ENCODE results near the gene PDZD2. TPM values are rescaled to one million over a fixed set of nuclear protein-coding genes. Genes with fewer than 3 reads are reported as not detected.

The PDZD2 gene
- total RNA-seq, 1 experiment from 2014 or later = 0.37 TPM

- H3K9ac ChIP-seq (ENCODE audit: low read length) = no peak overlapping the region
- RAD21 ChIA-PET (ENCODE audit: low non-redundant PET in 1 of 2, low total read pairs in 2 of 2, uncharacterized antibody in 2 of 2, unreplicated experiment in 2 of 2) = no interaction called here
- no TSS peak for BruUV-seq (replicated peaks)
- CTCF ChIA-PET = no interaction called here
- H3K79me2 ChIP-seq (ENCODE audit: insufficient read depth, low read length) = no peaks in the 10 kb centered on the region
- POLR2A ChIA-PET = no interaction called here
- H3K9me3 ChIP-seq (ENCODE audit: control insufficient read depth in 1 of 2, insufficient read depth in 1 of 2, low read depth in 1 of 2, low read length in 2 of 2) = no peaks in the 10 kb centered on the region
- intact Hi-C loops (cut with micrococcal nuclease) = no loop called here
- no peaks in the 10 kb centered on the region for H3K9me2 ChIP-seq (ENCODE audit: insufficient read depth)
- DNase-seq (ENCODE audit: low read depth, low spot score) (no peak), ATAC-seq (no peak)
- TF ChIP-seq, protein P1, sequence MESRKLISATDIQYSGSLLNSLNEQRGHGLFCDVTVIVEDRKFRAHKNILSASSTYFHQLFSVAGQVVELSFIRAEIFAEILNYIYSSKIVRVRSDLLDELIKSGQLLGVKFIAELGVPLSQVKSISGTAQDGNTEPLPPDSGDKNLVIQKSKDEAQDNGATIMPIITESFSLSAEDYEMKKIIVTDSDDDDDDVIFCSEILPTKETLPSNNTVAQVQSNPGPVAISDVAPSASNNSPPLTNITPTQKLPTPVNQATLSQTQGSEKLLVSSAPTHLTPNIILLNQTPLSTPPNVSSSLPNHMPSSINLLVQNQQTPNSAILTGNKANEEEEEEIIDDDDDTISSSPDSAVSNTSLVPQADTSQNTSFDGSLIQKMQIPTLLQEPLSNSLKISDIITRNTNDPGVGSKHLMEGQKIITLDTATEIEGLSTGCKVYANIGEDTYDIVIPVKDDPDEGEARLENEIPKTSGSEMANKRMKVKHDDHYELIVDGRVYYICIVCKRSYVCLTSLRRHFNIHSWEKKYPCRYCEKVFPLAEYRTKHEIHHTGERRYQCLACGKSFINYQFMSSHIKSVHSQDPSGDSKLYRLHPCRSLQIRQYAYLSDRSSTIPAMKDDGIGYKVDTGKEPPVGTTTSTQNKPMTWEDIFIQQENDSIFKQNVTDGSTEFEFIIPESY (IDR thresholded peaks at IDR 0.05; ENCODE audit: extremely low read depth, insufficient replicate concordance, low read length) = no peak
- TF ChIP-seq YY1 (IDR thresholded peaks at IDR 0.05; ENCODE audit: extremely low read depth, insufficient replicate concordance, low read depth, low read length) = no peak
- no peak for TF ChIP-seq SRF (IDR thresholded peaks at IDR 0.05; ENCODE audit: low read depth)
- TF ChIP-seq ATF3 (IDR thresholded peaks at IDR 0.05) = no peak
- TF ChIP-seq, protein P2, sequence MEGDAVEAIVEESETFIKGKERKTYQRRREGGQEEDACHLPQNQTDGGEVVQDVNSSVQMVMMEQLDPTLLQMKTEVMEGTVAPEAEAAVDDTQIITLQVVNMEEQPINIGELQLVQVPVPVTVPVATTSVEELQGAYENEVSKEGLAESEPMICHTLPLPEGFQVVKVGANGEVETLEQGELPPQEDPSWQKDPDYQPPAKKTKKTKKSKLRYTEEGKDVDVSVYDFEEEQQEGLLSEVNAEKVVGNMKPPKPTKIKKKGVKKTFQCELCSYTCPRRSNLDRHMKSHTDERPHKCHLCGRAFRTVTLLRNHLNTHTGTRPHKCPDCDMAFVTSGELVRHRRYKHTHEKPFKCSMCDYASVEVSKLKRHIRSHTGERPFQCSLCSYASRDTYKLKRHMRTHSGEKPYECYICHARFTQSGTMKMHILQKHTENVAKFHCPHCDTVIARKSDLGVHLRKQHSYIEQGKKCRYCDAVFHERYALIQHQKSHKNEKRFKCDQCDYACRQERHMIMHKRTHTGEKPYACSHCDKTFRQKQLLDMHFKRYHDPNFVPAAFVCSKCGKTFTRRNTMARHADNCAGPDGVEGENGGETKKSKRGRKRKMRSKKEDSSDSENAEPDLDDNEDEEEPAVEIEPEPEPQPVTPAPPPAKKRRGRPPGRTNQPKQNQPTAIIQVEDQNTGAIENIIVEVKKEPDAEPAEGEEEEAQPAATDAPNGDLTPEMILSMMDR (IDR thresholded peaks at IDR 0.05 in 2 of 3, conservative IDR thresholded peaks at IDR 0.05 in 1 of 3; ENCODE audit: borderline replicate concordance in 1 of 3, insufficient read depth in 1 of 3, low read depth in 2 of 3, low read length in 2 of 3) = no peak
- TF ChIP-seq ZNF274 (IDR thresholded peaks at IDR 0.05; ENCODE audit: low read depth, low read length) = no peak
- no peak for TF ChIP-seq JUND (IDR thresholded peaks at IDR 0.05)
- TF ChIP-seq RAD21 (IDR thresholded peaks at IDR 0.05; ENCODE audit: low read depth) = no peak
- TF ChIP-seq SP1 (IDR thresholded peaks at IDR 0.05; ENCODE audit: low read depth) = no peak
- no peak for TF ChIP-seq POLR2AphosphoS5 (IDR thresholded peaks at IDR 0.05; ENCODE audit: low read depth, low read length)
- no peak for TF ChIP-seq FOSL1 (IDR thresholded peaks at IDR 0.05; ENCODE audit: low read depth)
- TF ChIP-seq ELF1 (IDR thresholded peaks at IDR 0.05; ENCODE audit: borderline replicate concordance, low read depth) = no peak
- no peak for TF ChIP-seq TCF7L2 (IDR thresholded peaks at IDR 0.05; ENCODE audit: borderline replicate concordance, extremely low read depth, insufficient read depth, insufficient read length)
- TF ChIP-seq EZH2phosphoT487 (IDR thresholded peaks at IDR 0.05; ENCODE audit: borderline replicate concordance) = no peak
- no peak for TF ChIP-seq POLR2A (IDR thresholded peaks at IDR 0.05; ENCODE audit: borderline replicate concordance, extremely low read depth, insufficient read depth, insufficient read length)
- no peak for TF ChIP-seq MAX (IDR thresholded peaks at IDR 0.05)
- no peak for TF ChIP-seq CBX3 (IDR thresholded peaks at IDR 0.05; ENCODE audit: low read depth)
- no peak for TF ChIP-seq CEBPB (IDR thresholded peaks at IDR 0.05; ENCODE audit: low read depth)
- 0 out of 2 replicates have a peak, but pooled peaks cover 4% of the 10 kb centered on the region for H3K27me3 ChIP-seq (ENCODE audit: insufficient read depth, low read length)
- no peak overlapping the region for H3K27ac ChIP-seq (ENCODE audit: low read depth, low read length)
- H3K4me1 ChIP-seq (ENCODE audit: control insufficient read depth in 1 of 2, insufficient read depth in 2 of 2, low read length in 2 of 2) = no peaks in the 10 kb centered on the region
- no peaks in the 10 kb centered on the region for H4K20me1 ChIP-seq (ENCODE audit: insufficient read depth)
- H2AFZ ChIP-seq (ENCODE audit: low read depth, low read length, poor library complexity, severe bottlenecking) = no peak overlapping the region
- no peak overlapping the region for H3K4me2 ChIP-seq (ENCODE audit: low read length)
- H3K4me3 ChIP-seq (replicated peaks in 1 of 2; ENCODE audit: low read depth in 1 of 2, low read length in 2 of 2) = no peak overlapping the region
- no peaks in the 10 kb centered on the region for H3K36me3 ChIP-seq (ENCODE audit: control insufficient read depth in 1 of 2, insufficient read depth in 2 of 2, low read length in 2 of 2)
Measured at GRCh38 chr5:31741496-31741895, 102.6 kb downstream of the PDZD2 start.
